Mucosa of descending colon (tissue), 3 donors: ENCODE data around the gene DNAH7. TPM values are rescaled to one million over a fixed set of nuclear protein-coding genes. Genes with fewer than 3 reads are reported as not detected.

Experiments used
- ATAC-seq: fragments of 200-7000 bp; cut with Tn5 transposase; one replicate; pipeline ENCODE4 v1.9.1; 2020; ENCODE audit warnings: mild to moderate bottlenecking, moderate library complexity
- DNase-seq, 3 donors: peaks; one replicate each; pipeline ENCODE4 v3.0.0-alpha.2; 2020
- H3K36me3 ChIP-seq: fragments of 200-600 bp; one replicate; pipeline ENCODE4 v1.8.0; 2021; ENCODE audit warnings: low read depth, mild to moderate bottlenecking
- H3K4me1 ChIP-seq: fragments of 200-600 bp; one replicate; pipeline ENCODE4 v1.8.0; 2021; ENCODE audit warnings: low read depth, mild to moderate bottlenecking
- H3K4me3 ChIP-seq: fragments of 200-600 bp; one replicate; pipeline ENCODE4 v1.8.0; 2021; ENCODE audit warnings: mild to moderate bottlenecking
- H3K9me3 ChIP-seq: fragments of 200-600 bp; one replicate; pipeline ENCODE4 v1.8.0; 2021; ENCODE audit warnings: mild to moderate bottlenecking
- CTCF ChIP-seq: fragments of 200-600 bp; IDR thresholded peaks from one replicate; pipeline ENCODE4 v1.8.0; 2022; ENCODE audit warnings: antibody characterized with exemption, mild to moderate bottlenecking
- intact Hi-C, 2 donors: fragments of 100-400 bp; cut with DNase I in 1 of 2; cut with micrococcal nuclease in 1 of 2; formaldehyde crosslinking; loops; one replicate each; pipeline versions ENCODE4 v1.11.0 to v1.11.1; 2022; cut with DNase I, micrococcal nuclease
- total RNA-seq, 3 donors: library from RNA; stranded (reverse); fragmentation: NEBNext Ultra II Directional in 2 of 3; extraction: Animal tissue kit (Norgen Biotek cat#: 25700) in 2 of 3; gene quantifications; one replicate each; pipeline versions ENCODE4 v1.2.1 to v1.2.4, GENCODE V29; 2021 to 2023
- donor health status: DM: no; HTN: no; CAD: no; lungs with moderate emphysema.
- donor health status: DM: no; HTN: no; CAD: no.
- donor health status: DM: no; HTN: yes; CAD: no.

Gene DNAH7
- total RNA-seq, 3 donors from 2014 or later, result 3.0 to 9.3 (median 5.5) TPM

GRCh38 chr2:195998070-195998469 lies 70.6 kb downstream of the DNAH7 start:
- no peaks in the 10 kb centered on the region for H3K9me3 ChIP-seq
- DNase-seq (peak in 2 of 3 donors; percentile 23 to 32), ATAC-seq (peak; percentile 81)
- intact Hi-C loops, result no loop called here
- H3K36me3 ChIP-seq, result no peaks in the 10 kb centered on the region
- H3K4me1 ChIP-seq, result no peaks in the 10 kb centered on the region
- no peak overlapping the region for H3K4me3 ChIP-seq
- TF ChIP-seq CTCF, result no peak

GRCh38 chr2:195995499-195995898 lies 73.1 kb downstream of the DNAH7 start:
- H3K4me3 ChIP-seq, result no peak overlapping the region
- no peaks in the 10 kb centered on the region for H3K9me3 ChIP-seq
- ATAC-seq (peak; percentile 13), DNase-seq (no peak)
- TF ChIP-seq CTCF, result no peak
- H3K4me1 ChIP-seq, result no peaks in the 10 kb centered on the region
- no peaks in the 10 kb centered on the region for H3K36me3 ChIP-seq
- intact Hi-C loops, result no loop called here

GRCh38 chr2:195993623-195994022 lies 75.0 kb downstream of the DNAH7 start:
- H3K4me3 ChIP-seq, result no peak overlapping the region
- no peaks in the 10 kb centered on the region for H3K9me3 ChIP-seq
- no peaks in the 10 kb centered on the region for H3K4me1 ChIP-seq
- no peak for TF ChIP-seq CTCF
- ATAC-seq (no peak), DNase-seq (no peak)
- intact Hi-C loops, result no loop called here
- H3K36me3 ChIP-seq, result no peaks in the 10 kb centered on the region

GRCh38 chr2:195985741-195986140 lies 82.9 kb downstream of the DNAH7 start:
- no peak for TF ChIP-seq CTCF
- ATAC-seq (peak; percentile 29), DNase-seq (no peak)
- no peaks in the 10 kb centered on the region for H3K4me1 ChIP-seq
- no peaks in the 10 kb centered on the region for H3K9me3 ChIP-seq
- H3K36me3 ChIP-seq, result no peaks in the 10 kb centered on the region
- intact Hi-C loops, result no loop called here
- no peak overlapping the region for H3K4me3 ChIP-seq

- H3K36me3 ChIP-seq, result no peaks in the 10 kb centered on the region
- intact Hi-C loops, result no loop called here
- H3K4me1 ChIP-seq, result no peaks in the 10 kb centered on the region
- no peak for TF ChIP-seq CTCF
- ATAC-seq, result no peak
- H3K4me3 ChIP-seq, result no peak overlapping the region
- no peaks in the 10 kb centered on the region for H3K9me3 ChIP-seq
- no peak for DNase-seq
Observed at GRCh38 chr2:195984923-195985726, 83.5 kb downstream of the DNAH7 start.
